Activated CD8-positive, alpha-beta T cell treated with anti-CD3 and anti-CD28 coated beads for 36 hours (primary cell): ENCODE data around the gene ZDHHC12. TPM values are rescaled to one million over a fixed set of nuclear protein-coding genes. Genes with fewer than 3 reads are reported as not detected.

Experiments used
- ATAC-seq: fragments of 200-7000 bp; cut with Tn5 transposase; one replicate; pipeline ENCODE4 v1.10.0; 2021; ENCODE audit warnings: mild to moderate bottlenecking, moderate library complexity
- CTCF ChIA-PET: fragments of 350-600 bp; sonication (Branson Sonifier 250); formaldehyde crosslinking; loops from one replicate; lab custom pipeline; 2021; ENCODE audit warnings: antibody characterized with exemption; lab: Charles Lee
- POLR2A ChIA-PET: fragments of 350-600 bp; sonication (Branson Sonifier 250); formaldehyde crosslinking; loops from one replicate; lab custom pipeline; 2021; ENCODE audit warnings: antibody characterized with exemption; lab: Charles Lee
- DNase-seq: peaks from one replicate; pipeline ENCODE4 v3.0.0-alpha.2; 2020
- H3K27ac Mint-ChIP-seq: one replicate; pipeline ENCODE4 v1.8.0; 2021; ENCODE audit warnings: mild to moderate bottlenecking, mixed read lengths
- H3K27me3 Mint-ChIP-seq: one replicate; pipeline ENCODE4 v1.8.0; 2021; ENCODE audit warnings: mixed read lengths
- H3K36me3 Mint-ChIP-seq: one replicate; pipeline ENCODE4 v1.8.0; 2021; ENCODE audit warnings: low read depth, mixed read lengths
- H3K4me1 Mint-ChIP-seq: one replicate; pipeline ENCODE4 v1.8.0; 2021; ENCODE audit warnings: low read depth, mixed read lengths
- H3K4me3 Mint-ChIP-seq: one replicate; pipeline ENCODE4 v1.8.0; 2021; ENCODE audit warnings: mild to moderate bottlenecking, moderate library complexity, mixed read lengths
- H3K9me3 Mint-ChIP-seq: one replicate; pipeline ENCODE4 v1.8.0; 2021; ENCODE audit warnings: mixed read lengths
- intact Hi-C: fragments of 100-400 bp; cut with micrococcal nuclease; formaldehyde crosslinking; loops from one replicate; pipeline ENCODE4 v1.10.0; 2022
- total RNA-seq, 2 experiments: library from RNA; stranded (reverse); gene quantifications; one replicate each; pipeline ENCODE4 v1.2.3, GENCODE V29; 2021
- TF ChIP-seq, protein P1 (sequence below): fragments of 200-600 bp; IDR thresholded peaks from one replicate; pipeline ENCODE4 v1.8.0; 2022; ENCODE audit warnings: antibody characterized with exemption, mild to moderate bottlenecking

The ZDHHC12 gene
- total RNA-seq, 2 experiments from 2014 or later: 44.9 to 48.7 TPM

DNA sequence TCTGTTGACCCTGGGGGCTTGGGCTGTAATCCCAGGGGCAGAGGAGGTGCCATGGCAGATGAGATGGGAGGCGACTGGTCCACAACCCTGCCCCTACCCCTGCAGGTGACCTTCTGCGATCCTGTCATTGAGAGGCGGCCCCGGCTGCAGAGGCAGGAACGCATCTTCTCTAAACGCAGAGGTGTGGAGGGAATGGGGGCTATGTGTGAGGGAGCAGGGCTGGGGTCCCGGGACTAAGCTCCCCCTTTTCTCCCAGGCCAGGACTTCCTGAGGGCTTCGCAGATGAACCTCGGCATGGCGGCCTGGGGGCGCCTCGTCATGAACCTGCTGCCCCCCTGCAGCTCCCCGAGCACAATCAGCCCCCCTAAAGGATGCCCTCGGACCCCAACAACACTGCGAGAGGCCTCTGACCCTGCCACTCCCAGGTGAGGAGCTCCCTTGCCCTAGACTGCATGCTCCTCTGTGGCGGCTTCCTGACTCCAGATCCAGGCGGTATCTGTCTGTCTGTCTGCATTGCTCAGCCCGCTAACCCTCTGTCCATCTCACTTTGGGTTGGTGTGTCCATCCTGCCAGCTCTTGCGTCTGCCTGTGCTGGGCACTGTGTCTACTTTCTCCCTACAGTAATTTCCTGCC is 9.9 kb downstream of the ZDHHC12 start:
- no peak overlapping the region for H3K27ac Mint-ChIP-seq
- intact Hi-C loops: no loop called here
- ChIA-PET CTCF (interaction anchor here (1.0 kb wide), 1 partner anchor 10 kb away, joined by 4 read pairs; the partner anchor contains the start of gene ZDHHC12), POLR2A (interaction anchor here (2.0 kb wide), 1 partner anchor 10 kb away, joined by 10 read pairs; the partner anchor contains the start of gene ZDHHC12)
- no peaks in the 10 kb centered on the region for H3K4me1 Mint-ChIP-seq
- DNase-seq (no peak), ATAC-seq (no peak)
- no peaks in the 10 kb centered on the region for H3K9me3 Mint-ChIP-seq
- no peak overlapping the region for H3K4me3 Mint-ChIP-seq
- no peaks in the 10 kb centered on the region for H3K27me3 Mint-ChIP-seq
- TF ChIP-seq, protein P1, sequence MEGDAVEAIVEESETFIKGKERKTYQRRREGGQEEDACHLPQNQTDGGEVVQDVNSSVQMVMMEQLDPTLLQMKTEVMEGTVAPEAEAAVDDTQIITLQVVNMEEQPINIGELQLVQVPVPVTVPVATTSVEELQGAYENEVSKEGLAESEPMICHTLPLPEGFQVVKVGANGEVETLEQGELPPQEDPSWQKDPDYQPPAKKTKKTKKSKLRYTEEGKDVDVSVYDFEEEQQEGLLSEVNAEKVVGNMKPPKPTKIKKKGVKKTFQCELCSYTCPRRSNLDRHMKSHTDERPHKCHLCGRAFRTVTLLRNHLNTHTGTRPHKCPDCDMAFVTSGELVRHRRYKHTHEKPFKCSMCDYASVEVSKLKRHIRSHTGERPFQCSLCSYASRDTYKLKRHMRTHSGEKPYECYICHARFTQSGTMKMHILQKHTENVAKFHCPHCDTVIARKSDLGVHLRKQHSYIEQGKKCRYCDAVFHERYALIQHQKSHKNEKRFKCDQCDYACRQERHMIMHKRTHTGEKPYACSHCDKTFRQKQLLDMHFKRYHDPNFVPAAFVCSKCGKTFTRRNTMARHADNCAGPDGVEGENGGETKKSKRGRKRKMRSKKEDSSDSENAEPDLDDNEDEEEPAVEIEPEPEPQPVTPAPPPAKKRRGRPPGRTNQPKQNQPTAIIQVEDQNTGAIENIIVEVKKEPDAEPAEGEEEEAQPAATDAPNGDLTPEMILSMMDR: no peak
- H3K36me3 Mint-ChIP-seq: no peaks in the 10 kb centered on the region

DNA sequence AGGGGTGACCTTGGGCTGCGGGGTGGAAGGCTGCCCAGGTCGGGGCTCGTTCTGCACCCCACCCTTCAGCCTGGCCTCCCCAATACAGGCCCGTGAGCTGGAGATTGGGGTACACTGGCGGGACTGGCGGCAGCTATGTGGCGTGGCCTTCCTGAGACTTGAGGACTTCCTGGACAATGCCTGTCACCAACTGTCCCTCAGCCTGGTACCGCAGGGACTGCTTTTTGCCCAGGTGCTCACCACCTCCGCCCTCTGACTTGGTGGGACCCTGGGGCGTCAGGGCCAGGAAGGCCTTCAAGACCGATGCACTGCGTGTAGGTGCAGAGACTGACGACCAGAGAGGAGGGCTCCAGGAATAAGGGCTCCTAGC is 10.5 kb downstream of the ZDHHC12 start:
- POLR2A ChIA-PET: interaction anchor here (2.0 kb wide), 1 partner anchor 11 kb away, joined by 10 read pairs; the partner anchor contains the start of gene ZDHHC12

DNA sequence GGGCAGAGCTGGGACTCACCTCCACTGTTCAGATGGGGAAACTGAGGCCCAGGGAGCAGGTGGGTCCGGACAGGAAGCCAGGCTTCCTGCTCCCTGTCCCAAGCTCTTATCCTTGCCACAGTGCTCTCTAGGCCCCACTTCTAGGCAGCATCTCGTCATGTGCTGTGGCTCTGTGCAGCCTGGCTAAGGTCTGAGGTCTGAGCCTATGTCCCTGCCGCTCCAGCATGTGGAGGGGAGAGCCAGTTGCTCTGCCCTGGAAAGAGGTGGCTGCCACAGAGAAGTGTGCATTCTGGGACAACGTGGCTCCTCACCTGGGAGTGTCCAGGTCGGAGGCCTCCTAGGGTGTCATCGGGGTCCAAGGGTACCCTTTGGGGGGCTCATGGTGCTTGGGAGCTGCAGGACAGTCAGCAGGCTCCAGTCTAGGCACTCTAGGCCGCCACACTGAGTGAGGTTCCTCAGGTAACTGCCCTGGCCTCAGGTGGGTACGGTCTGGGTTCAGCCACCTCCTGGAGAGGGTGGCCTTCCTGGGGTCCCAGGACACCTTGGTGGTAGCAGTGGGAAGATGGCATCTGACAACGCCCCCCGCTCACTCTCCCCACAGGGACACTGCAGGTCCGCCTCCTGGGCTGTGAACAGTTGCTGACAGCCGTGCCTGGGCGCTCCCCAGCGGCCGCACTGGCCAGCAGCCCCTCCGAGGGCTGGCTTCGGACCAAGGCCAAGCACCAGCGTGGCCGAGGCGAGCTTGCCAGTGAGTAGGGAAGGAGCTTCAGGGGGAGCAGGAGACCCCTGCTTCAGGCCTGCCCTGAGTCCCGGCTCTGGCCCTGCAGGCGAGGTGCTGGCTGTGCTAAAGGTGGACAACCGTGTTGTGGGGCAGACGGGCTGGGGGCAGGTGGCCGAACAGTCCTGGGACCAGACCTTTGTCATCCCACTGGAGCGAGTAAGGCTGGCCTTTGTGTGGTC is 11.2 kb downstream of the ZDHHC12 start:
- ATAC-seq (no peak), DNase-seq (no peak)
- POLR2A ChIA-PET: interaction anchor here (1.1 kb wide), 1 partner anchor 15 kb away, joined by 5 read pairs; no protein-coding TSS in a partner anchor
- Mint-ChIP-seq H3K27me3 (no peaks in the 10 kb centered on the region), H3K9me3 (no peaks in the 10 kb centered on the region), H3K4me1 (no peaks in the 10 kb centered on the region), H3K36me3 (no peaks in the 10 kb centered on the region), H3K27ac (no peak overlapping the region), H3K4me3 (no peak overlapping the region)
- intact Hi-C loops: no loop called here
- CTCF ChIA-PET: interaction anchor here (0.8 kb wide), 1 partner anchor 11 kb away, joined by 3 read pairs; the partner anchor contains the start of gene PKN3
- TF ChIP-seq, protein P1: no peak

More for the DNA sequence above, 10.5 kb downstream of the ZDHHC12 start:
- Mint-ChIP-seq H3K27ac (no peak overlapping the region), H3K9me3 (no peaks in the 10 kb centered on the region), H3K36me3 (no peaks in the 10 kb centered on the region), H3K27me3 (no peaks in the 10 kb centered on the region), H3K4me1 (no peaks in the 10 kb centered on the region), H3K4me3 (no peak overlapping the region)
- CTCF ChIA-PET: no interaction called here
- TF ChIP-seq, protein P1: no peak
- DNase-seq (no peak), ATAC-seq (no peak)
- intact Hi-C loops: no loop called here

DNA sequence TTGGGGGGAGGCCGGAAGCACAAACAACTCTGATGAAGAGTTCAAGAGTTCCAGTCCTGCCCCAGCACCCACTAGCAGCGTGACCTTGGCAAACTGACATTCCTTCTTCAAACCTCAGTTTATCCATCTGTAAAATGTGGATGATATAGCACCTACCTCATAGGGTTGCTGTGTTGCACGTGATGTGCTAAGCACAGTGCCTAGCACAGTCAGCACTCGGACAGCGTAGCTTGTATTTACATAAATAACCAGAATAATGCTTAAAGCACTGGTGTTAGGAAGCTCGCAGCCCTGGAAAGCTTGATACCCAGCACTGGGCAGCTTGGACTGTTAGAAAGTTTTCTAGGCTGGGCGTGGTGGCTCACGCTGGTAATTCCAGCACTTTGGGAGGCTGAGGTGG is 16.5 kb downstream of the ZDHHC12 start:
- intact Hi-C loops: no loop called here
- Mint-ChIP-seq H3K27ac (no peak overlapping the region), H3K4me1 (peaks cover 5% of the 10 kb centered on the region), H3K36me3 (no peaks in the 10 kb centered on the region), H3K9me3 (no peaks in the 10 kb centered on the region), H3K4me3 (no peak overlapping the region), H3K27me3 (no peaks in the 10 kb centered on the region)
- POLR2A ChIA-PET: interaction anchor here (0.9 to 1.3 kb wide), 2 partner anchors 16 to 103 kb away, joined by 3 read pairs; partner anchors contain the start of gene ZDHHC12
- CTCF ChIA-PET: interaction anchor here (0.9 kb wide), 1 partner anchor 17 kb away, joined by 3 read pairs; the partner anchor contains the start of gene ZDHHC12
- no peak for DNase-seq
- ATAC-seq: no peak
- TF ChIP-seq, protein P1: no peak
